Astrocyte (in vitro differentiated cells and primary cell): ENCODE results near the gene ZBTB12.

Experiments
- EZH2 ChIP-seq: IDR thresholded peaks from 2 replicates; pipeline ENCODE4 v1.6.1; 2012; ENCODE audit warnings: mild to moderate bottlenecking, low read length, inconsistent platforms; ENCODE audit not compliant: insufficient read depth
- TF ChIP-seq, protein P1 (sequence below): IDR thresholded peaks from 2 replicates; pipeline ENCODE4 v1.5.1; 2011; ENCODE audit warnings: low read depth, mild to moderate bottlenecking, inconsistent platforms, low read length, moderate library complexity; ENCODE audit not compliant: insufficient read depth

GRCh38 chr6:31945507-31946369 lies 43.9 kb upstream of the ZBTB12 start, which contains the start of gene CFB:
- TF ChIP-seq, protein P1, sequence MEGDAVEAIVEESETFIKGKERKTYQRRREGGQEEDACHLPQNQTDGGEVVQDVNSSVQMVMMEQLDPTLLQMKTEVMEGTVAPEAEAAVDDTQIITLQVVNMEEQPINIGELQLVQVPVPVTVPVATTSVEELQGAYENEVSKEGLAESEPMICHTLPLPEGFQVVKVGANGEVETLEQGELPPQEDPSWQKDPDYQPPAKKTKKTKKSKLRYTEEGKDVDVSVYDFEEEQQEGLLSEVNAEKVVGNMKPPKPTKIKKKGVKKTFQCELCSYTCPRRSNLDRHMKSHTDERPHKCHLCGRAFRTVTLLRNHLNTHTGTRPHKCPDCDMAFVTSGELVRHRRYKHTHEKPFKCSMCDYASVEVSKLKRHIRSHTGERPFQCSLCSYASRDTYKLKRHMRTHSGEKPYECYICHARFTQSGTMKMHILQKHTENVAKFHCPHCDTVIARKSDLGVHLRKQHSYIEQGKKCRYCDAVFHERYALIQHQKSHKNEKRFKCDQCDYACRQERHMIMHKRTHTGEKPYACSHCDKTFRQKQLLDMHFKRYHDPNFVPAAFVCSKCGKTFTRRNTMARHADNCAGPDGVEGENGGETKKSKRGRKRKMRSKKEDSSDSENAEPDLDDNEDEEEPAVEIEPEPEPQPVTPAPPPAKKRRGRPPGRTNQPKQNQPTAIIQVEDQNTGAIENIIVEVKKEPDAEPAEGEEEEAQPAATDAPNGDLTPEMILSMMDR: no peak
- no peak for TF ChIP-seq EZH2
